ENCODE results near the gene LDLRAP1. TPM values are rescaled to one million over a fixed set of nuclear protein-coding genes. Genes with fewer than 3 reads are reported as not detected.
A peak's percentile ranks its signal among the peaks of the same experiment; 100 is the strongest.

LDLRAP1 gene
- total and polyA plus RNA-seq, 2 donors (not counting 1 experiment from before 2014, with no cell fraction given) = 22.7 to 24.3 TPM

DNA sequence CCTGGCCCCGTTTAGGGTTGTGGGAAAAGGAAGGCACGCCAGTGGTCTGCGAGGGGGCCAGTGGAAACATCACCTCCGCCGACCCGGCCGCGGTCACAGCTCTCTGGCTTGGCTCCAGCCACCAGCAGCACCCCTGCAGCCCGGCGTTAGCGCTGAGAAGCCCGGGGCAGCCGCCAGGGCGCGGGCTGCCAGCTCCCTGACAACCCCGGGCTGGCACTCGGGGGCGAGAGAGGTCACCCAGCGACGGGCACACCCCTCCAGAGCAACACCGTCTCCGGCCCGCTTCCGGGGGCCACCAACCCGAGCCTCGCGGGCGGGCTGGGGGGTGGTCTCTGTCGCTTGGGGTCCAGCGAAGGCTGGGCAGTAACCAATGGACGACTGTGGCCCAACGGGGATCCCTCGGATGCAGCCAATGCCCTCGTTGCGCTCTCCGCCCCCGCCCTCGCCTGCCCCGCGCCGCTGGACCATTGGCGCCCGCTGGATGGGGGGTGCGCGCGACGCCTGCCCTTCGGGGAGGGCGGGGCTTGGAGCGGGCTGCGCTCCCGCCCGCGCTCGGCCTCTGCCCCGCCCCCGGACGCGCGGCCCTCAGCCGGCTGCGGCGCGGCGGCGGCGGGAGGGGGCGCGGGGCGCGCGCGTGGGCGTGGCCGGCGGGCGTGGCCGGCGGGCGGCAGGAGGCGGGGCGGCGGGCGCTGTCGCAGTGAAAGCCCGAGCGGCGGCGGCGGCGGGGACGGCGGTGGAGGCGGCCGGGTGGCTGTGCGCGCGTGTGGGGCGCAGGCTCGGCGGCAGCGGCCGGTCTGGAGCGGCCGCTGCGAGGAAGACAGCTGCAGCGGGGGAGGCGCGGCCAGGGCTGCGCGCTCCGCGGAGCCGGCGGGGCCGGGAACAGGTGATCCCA is 72.9 kb downstream of the LDLRAP1 start, which contains the start of gene MAN1C1:
Gene MAN1C1, plus strand, starts transcription at position 697 of the 892 bp plus-strand sequence. CDS start 1,007 bp downstream, outside the sequence.
- Mint-ChIP-seq H3K27ac (peak within 1 kb of the TSS; percentile 69), H3K27me3 (peaks cover 43% of the 10 kb centered on the region), H3K4me3 (peak within 1 kb of the TSS; percentile 87), H3K9me3 (ENCODE audit: insufficient read depth) (no peaks in the 10 kb centered on the region), H3K4me1 (peaks cover 23% of the 10 kb centered on the region)
- Histone ChIP-seq H3K27ac (ENCODE audit: low read length in 2 of 2) (no peak within 1 kb of the TSS), H3K9me3 (ENCODE audit: control extremely low read depth in 1 of 3, control insufficient read depth in 2 of 3, insufficient read depth in 1 of 3, low read length in 2 of 3) (no peaks in the 10 kb centered on the region), H3K4me3 (ENCODE audit: control extremely low read depth in 1 of 5, extremely low read depth in 1 of 5, insufficient read depth in 1 of 5, low read depth in 2 of 5, low read length in 4 of 5) (peak within 1 kb of the TSS in 4 of 5 experiments; percentile 69 to 78 (median 74)), H3K27me3 (replicated peaks in 1 of 4; ENCODE audit: control extremely low read depth in 1 of 4, control insufficient read depth in 3 of 4, insufficient read depth in 4 of 4, low read length in 3 of 4) (peaks cover 0 to 45% (median 24%) of the 10 kb centered on the region in 4 experiments), H4K20me1 (ENCODE audit: control insufficient read depth, insufficient read depth, low read length, poor library complexity, severe bottlenecking) (no peaks in the 10 kb centered on the region), H3K36me3 (replicated peaks in 1 of 2; ENCODE audit: control extremely low read depth in 1 of 2, control insufficient read depth in 1 of 2, extremely low read depth in 1 of 2, insufficient read depth in 2 of 2, low read length in 1 of 2) (no peaks in the 10 kb centered on the region), H3K9ac (ENCODE audit: low read length) (peak within 1 kb of the TSS; percentile 81), H3K79me2 (ENCODE audit: control insufficient read depth, insufficient read depth, low read length) (no peaks in the 10 kb centered on the region), H2AFZ (ENCODE audit: insufficient read depth, low read depth, low read length, poor library complexity, severe bottlenecking) (peak within 1 kb of the TSS; percentile 94), H3K4me2 (replicated peaks; ENCODE audit: low read depth, low read length, poor library complexity, severe bottlenecking) (peak within 1 kb of the TSS; percentile 100), H3K4me1 (ENCODE audit: control insufficient read depth in 2 of 2, insufficient read depth in 2 of 2, low read length in 2 of 2) (peaks cover 8 to 22% of the 10 kb centered on the region in 2 donors)
- WGBS (ENCODE audit: insufficient coverage) = under 1% methylated on average over 116 of the region's 116 CpGs
- peak; percentile 88 for DNase-seq
- TF ChIP-seq EZH2 (IDR thresholded peaks at IDR 0.05; ENCODE audit: borderline replicate concordance, insufficient read depth, low read depth, low read length, poor library complexity, severe bottlenecking) = no peak
- TF ChIP-seq, protein P1, sequence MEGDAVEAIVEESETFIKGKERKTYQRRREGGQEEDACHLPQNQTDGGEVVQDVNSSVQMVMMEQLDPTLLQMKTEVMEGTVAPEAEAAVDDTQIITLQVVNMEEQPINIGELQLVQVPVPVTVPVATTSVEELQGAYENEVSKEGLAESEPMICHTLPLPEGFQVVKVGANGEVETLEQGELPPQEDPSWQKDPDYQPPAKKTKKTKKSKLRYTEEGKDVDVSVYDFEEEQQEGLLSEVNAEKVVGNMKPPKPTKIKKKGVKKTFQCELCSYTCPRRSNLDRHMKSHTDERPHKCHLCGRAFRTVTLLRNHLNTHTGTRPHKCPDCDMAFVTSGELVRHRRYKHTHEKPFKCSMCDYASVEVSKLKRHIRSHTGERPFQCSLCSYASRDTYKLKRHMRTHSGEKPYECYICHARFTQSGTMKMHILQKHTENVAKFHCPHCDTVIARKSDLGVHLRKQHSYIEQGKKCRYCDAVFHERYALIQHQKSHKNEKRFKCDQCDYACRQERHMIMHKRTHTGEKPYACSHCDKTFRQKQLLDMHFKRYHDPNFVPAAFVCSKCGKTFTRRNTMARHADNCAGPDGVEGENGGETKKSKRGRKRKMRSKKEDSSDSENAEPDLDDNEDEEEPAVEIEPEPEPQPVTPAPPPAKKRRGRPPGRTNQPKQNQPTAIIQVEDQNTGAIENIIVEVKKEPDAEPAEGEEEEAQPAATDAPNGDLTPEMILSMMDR (IDR thresholded peaks at IDR 0.05) = peak; percentile 38
- ATAC-seq (ENCODE audit: low read depth) = peak; percentile 92
- POLR2A ChIA-PET = no interaction called here
- CTCF ChIA-PET = interaction anchor here (0.5 to 0.6 kb wide), 2 partner anchors 51 to 1098 kb away, joined by 3 to 4 read pairs; no protein-coding TSS in a partner anchor
- intact Hi-C loops (cut with micrococcal nuclease) = loop anchor here (1.0 to 10.0 kb wide), 6 partner anchors 8 to 372 kb away; partner anchors contain the start of genes MACO1, RSRP1 and SELENON

All from B cell (primary cell).